Endothelial cell of umbilical vein (primary cell): Measurements from ENCODE around the gene KRTAP27-1.

Source experiments
- POLR2A ChIP-seq: IDR thresholded peaks from 2 replicates; pipeline ENCODE4 v1.6.1; 2012; ENCODE audit warnings: low read depth, mild to moderate bottlenecking, control low read depth, low read length
- TF ChIP-seq, protein P1 (sequence below), 2 donors: IDR thresholded peaks; 1 replicate in 1 of 2; 2 replicates in 1 of 2; pipeline ENCODE4 v1.5.1; 2011; ENCODE audit warnings: low read length in 2 of 2, mild to moderate bottlenecking in 2 of 2, moderate library complexity in 2 of 2, control low read depth in 1 of 2, inconsistent platforms in 1 of 2, low read depth in 1 of 2; ENCODE audit not compliant: insufficient read depth in 1 of 2; ENCODE audit errors: extremely low read depth in 1 of 2

DNA sequence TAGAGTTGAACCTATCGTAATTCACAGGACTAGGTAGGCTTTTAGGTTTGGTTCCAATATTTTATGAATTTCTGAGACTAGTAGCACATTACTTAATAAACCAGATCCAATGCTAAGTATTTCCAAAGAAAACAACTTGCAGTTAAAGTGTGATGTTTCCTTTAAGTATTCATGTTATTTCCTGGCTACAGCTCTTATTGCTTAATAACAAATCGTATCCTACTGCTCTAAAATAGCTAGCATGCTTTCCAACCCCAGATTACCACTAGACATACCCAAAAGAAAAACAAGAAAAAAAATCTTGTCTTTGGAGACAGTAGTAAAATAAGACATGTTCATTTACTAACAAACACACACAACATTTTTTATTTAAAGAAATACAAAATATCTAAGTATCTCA lies 898 bp downstream of the KRTAP27-1 start:
- no peak for TF ChIP-seq POLR2A
- TF ChIP-seq, protein P1, sequence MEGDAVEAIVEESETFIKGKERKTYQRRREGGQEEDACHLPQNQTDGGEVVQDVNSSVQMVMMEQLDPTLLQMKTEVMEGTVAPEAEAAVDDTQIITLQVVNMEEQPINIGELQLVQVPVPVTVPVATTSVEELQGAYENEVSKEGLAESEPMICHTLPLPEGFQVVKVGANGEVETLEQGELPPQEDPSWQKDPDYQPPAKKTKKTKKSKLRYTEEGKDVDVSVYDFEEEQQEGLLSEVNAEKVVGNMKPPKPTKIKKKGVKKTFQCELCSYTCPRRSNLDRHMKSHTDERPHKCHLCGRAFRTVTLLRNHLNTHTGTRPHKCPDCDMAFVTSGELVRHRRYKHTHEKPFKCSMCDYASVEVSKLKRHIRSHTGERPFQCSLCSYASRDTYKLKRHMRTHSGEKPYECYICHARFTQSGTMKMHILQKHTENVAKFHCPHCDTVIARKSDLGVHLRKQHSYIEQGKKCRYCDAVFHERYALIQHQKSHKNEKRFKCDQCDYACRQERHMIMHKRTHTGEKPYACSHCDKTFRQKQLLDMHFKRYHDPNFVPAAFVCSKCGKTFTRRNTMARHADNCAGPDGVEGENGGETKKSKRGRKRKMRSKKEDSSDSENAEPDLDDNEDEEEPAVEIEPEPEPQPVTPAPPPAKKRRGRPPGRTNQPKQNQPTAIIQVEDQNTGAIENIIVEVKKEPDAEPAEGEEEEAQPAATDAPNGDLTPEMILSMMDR (IDR thresholded peaks at IDR 0.05; ENCODE audit: extremely low read depth in 1 of 2, insufficient read depth in 1 of 2, low read depth in 1 of 2, low read length in 2 of 2), result no peak
